Kidney (tissue), 14 donors: ENCODE data around the gene RARA. TPM values are rescaled to one million over a fixed set of nuclear protein-coding genes. Genes with fewer than 3 reads are reported as not detected.
"Not testable (repeated sequence)": the region's sequence is repeated elsewhere in the genome, so short reads cannot be mapped to it uniquely, and the experiment has no call there.

Experiments
- DNase-seq, 5 donors: peaks; one replicate each; pipeline ENCODE4 v3.0.0-alpha.2; 2013 to 2020
- FAIRE-seq: peaks from 2 replicates; lab custom pipeline; 2012; peaks lifted over from hg19 to GRCh38; lab: Jason Lieb, UNC
- H3K27ac ChIP-seq, 2 donors: one replicate each; pipeline ENCODE4 v1.7.0; 2013; ENCODE audit warnings: low read depth in 2 of 2, low read length in 2 of 2, inconsistent platforms in 1 of 2
- H3K27me3 ChIP-seq: one replicate; pipeline ENCODE4 v1.7.1; 2013; ENCODE audit warnings: low read length, inconsistent platforms; ENCODE audit not compliant: control insufficient read depth, insufficient read depth
- H3K36me3 ChIP-seq, 3 donors: one replicate each; pipeline versions ENCODE4 v1.7.0 to v1.7.1; 2013; ENCODE audit warnings: low read length in 3 of 3, control low read depth in 1 of 3, inconsistent platforms in 1 of 3; ENCODE audit not compliant: insufficient read depth in 3 of 3, control insufficient read depth in 2 of 3
- H3K4me1 ChIP-seq, 3 donors: one replicate each; pipeline versions ENCODE4 v1.7.0 to v1.7.1; 2013; ENCODE audit warnings: low read length in 3 of 3, inconsistent platforms in 1 of 3, low read depth in 1 of 3; ENCODE audit not compliant: control insufficient read depth in 2 of 3, insufficient read depth in 2 of 3
- H3K4me3 ChIP-seq, 3 donors: one replicate each; pipeline versions ENCODE4 v1.7.0 to v1.8.1; 2013; ENCODE audit warnings: low read length in 3 of 3, control low read depth in 1 of 3, inconsistent platforms in 1 of 3
- H3K9ac ChIP-seq, 3 donors: one replicate each; pipeline versions ENCODE4 v1.7.0 to v1.7.1; 2013; ENCODE audit warnings: low read length in 3 of 3, control low read depth in 1 of 3, inconsistent platforms in 1 of 3
- H3K9me3 ChIP-seq, 3 donors: one replicate each; pipeline versions ENCODE4 v1.7.0 to v1.7.1; 2013; ENCODE audit warnings: low read length in 3 of 3, control low read depth in 1 of 3, inconsistent platforms in 1 of 3; ENCODE audit not compliant: control insufficient read depth in 2 of 3, insufficient read depth in 1 of 3
- CTCF ChIP-seq: IDR thresholded peaks from 3 replicates; pipeline ENCODE4 v1.5.1; 2012; ENCODE audit warnings: mild to moderate bottlenecking, moderate library complexity, borderline replicate concordance; ENCODE audit not compliant: insufficient read depth; ENCODE audit errors: extremely low read depth
- intact Hi-C: fragments of 100-400 bp; cut with DNase I; formaldehyde crosslinking; loops from one replicate; pipeline ENCODE4 v1.11.1; 2022
- polyA plus RNA-seq: library from polyadenylated mRNA; stranded (reverse); fragments of 350-450 nt; fragmentation: Illumina TruSeq; extraction: RNeasy Lipid Tissue Mini Kit (QIAGEN cat#74804); gene quantifications from one replicate; pipeline ENCODE4 v1.2.3, GENCODE V29; 2014; ENCODE audit warnings: low read depth, low replicate concordance; ENCODE audit not compliant: insufficient read depth
- total RNA-seq: library from RNA; stranded (reverse); fragmentation: NEBNext Ultra II Directional; extraction: Animal tissue kit (Norgen Biotek cat#: 25700); gene quantifications from one replicate; pipeline ENCODE4 v1.2.1, GENCODE V29; 2021
- donor health status: control.
- donor health status: control.
- donor health status: control.
- donor health status: control.
- donor health status: control.
- donor health status: DM: yes; HTN: yes; CAD: no.
- donor health status: Normal renal cell carcinoma (clear cell type).

The RARA gene
- total and polyA plus RNA-seq, 2 donors from 2014 or later, result 22.5 to 45.7 TPM

- no peak overlapping the region for H3K27ac ChIP-seq
- no peak overlapping the region for H3K4me3 ChIP-seq
- no peak for TF ChIP-seq CTCF
- no peaks in the 10 kb centered on the region for H3K36me3 ChIP-seq
- DNase-seq (no peak), FAIRE-seq (no peak)
- peaks cover 0 to 4% (median 0%) of the 10 kb centered on the region in 3 donors for H3K4me1 ChIP-seq
- intact Hi-C loops, result loop anchor here (10.0 kb wide), 1 partner anchor 49 kb away; the partner anchor contains the start of gene TOP2A
- H3K27me3 ChIP-seq, result peaks cover 5% of the 10 kb centered on the region
- no peaks in the 10 kb centered on the region for H3K9me3 ChIP-seq
- no peak overlapping the region for H3K9ac ChIP-seq
Measured at GRCh38 chr17:40366076-40366860, 57.3 kb downstream of the RARA start.

GRCh38 chr17:40366861-40367518, 58.0 kb downstream of the RARA start:
- FAIRE-seq (no peak), DNase-seq (peak in 1 of 5 donors; percentile 53)
- Histone ChIP-seq H3K27me3 (peaks cover 3% of the 10 kb centered on the region), H3K36me3 (no peaks in the 10 kb centered on the region), H3K4me1 (peaks cover 0 to 4% (median 0%) of the 10 kb centered on the region in 3 donors), H3K4me3 (no peak overlapping the region), H3K9me3 (no peaks in the 10 kb centered on the region), H3K9ac (no peak overlapping the region), H3K27ac (no peak overlapping the region)
- intact Hi-C loops, result loop anchor here (10.0 kb wide), 1 partner anchor 48 kb away; the partner anchor contains the start of gene TOP2A
- no peak for TF ChIP-seq CTCF

GRCh38 chr17:40367728-40368127, 58.7 kb downstream of the RARA start:
- DNase-seq, FAIRE-seq, H3K27me3 ChIP-seq, H3K4me1 ChIP-seq, H3K4me3 ChIP-seq, H3K27ac ChIP-seq, H3K9me3 ChIP-seq, H3K36me3 ChIP-seq, H3K9ac ChIP-seq: not testable (repeated sequence)
- intact Hi-C loops, result loop anchor here (10.0 kb wide), 1 partner anchor 47 kb away; the partner anchor contains the start of gene TOP2A

GRCh38 chr17:40369923-40370322, 60.9 kb downstream of the RARA start:
- no peak overlapping the region for H3K9ac ChIP-seq
- intact Hi-C loops, result loop anchor here (10.0 kb wide), 1 partner anchor 45 kb away; the partner anchor contains the start of gene TOP2A
- no peak overlapping the region for H3K4me3 ChIP-seq
- no peaks in the 10 kb centered on the region for H3K27me3 ChIP-seq
- H3K9me3 ChIP-seq, result no peaks in the 10 kb centered on the region
- H3K36me3 ChIP-seq, result no peaks in the 10 kb centered on the region
- DNase-seq, result no peak
- TF ChIP-seq CTCF, result no peak
- no peak overlapping the region for H3K27ac ChIP-seq
- FAIRE-seq, result no peak
- no peaks in the 10 kb centered on the region for H3K4me1 ChIP-seq
